ENCODE measurements around the gene DENND1A. TPM values are rescaled to one million over a fixed set of nuclear protein-coding genes. Genes with fewer than 3 reads are reported as not detected.

DENND1A gene
- total and polyA plus RNA-seq, 4 donors: 7.9 to 22.0 (median 13.9) TPM

- Histone ChIP-seq H3K4me3 (ENCODE audit: low read depth in 1 of 3, low read length in 3 of 3) (no peak overlapping the region), H3K36me3 (ENCODE audit: control insufficient read depth in 4 of 4, insufficient read depth in 3 of 4, low read depth in 1 of 4, low read length in 3 of 4) (peaks cover 0 to 6% (median 3%) of the 10 kb centered on the region in 4 donors), H3K4me1 (ENCODE audit: control insufficient read depth in 4 of 4, insufficient read depth in 4 of 4, low read length in 3 of 4) (peaks cover 2 to 11% (median 5%) of the 10 kb centered on the region in 4 donors), H3K27ac (ENCODE audit: low read depth in 1 of 2, low read length in 2 of 2) (no peak overlapping the region), H3K9me3 (ENCODE audit: control insufficient read depth in 4 of 4, low read length in 3 of 4) (no peaks in the 10 kb centered on the region), H3K9ac (ENCODE audit: low read depth in 1 of 2, low read length in 2 of 2) (no peak overlapping the region), H3K27me3 (ENCODE audit: control insufficient read depth in 4 of 4, insufficient read depth in 4 of 4, low read length in 3 of 4) (peaks cover 0 to 3% (median 0%) of the 10 kb centered on the region in 4 donors)
- 58% methylated on average over 10 of the region's 10 CpGs for WGBS
- TF ChIP-seq REST (IDR thresholded peaks at IDR 0.05): no peak
- no peak for TF ChIP-seq TAF1 (conservative IDR thresholded peaks at IDR 0.05)
- no peak for TF ChIP-seq HNF4A (conservative IDR thresholded peaks at IDR 0.05)
- no peak for TF ChIP-seq SP1 (IDR thresholded peaks at IDR 0.05)
- no peak for TF ChIP-seq ATF3 (IDR thresholded peaks at IDR 0.05)
- TF ChIP-seq RAD21 (IDR thresholded peaks at IDR 0.05): no peak
- TF ChIP-seq JUND (IDR thresholded peaks at IDR 0.05): no peak
- no peak for TF ChIP-seq EGR1 (IDR thresholded peaks at IDR 0.05; ENCODE audit: low read depth in 2 of 2)
- TF ChIP-seq ZBTB33 (IDR thresholded peaks at IDR 0.05): no peak
- TF ChIP-seq GABPA (IDR thresholded peaks at IDR 0.05 in 1 of 2, conservative IDR thresholded peaks at IDR 0.05 in 1 of 2): no peak
- no peak for TF ChIP-seq RXRA (IDR thresholded peaks at IDR 0.05)
- no peak for TF ChIP-seq YY1 (IDR thresholded peaks at IDR 0.05)
- TF ChIP-seq FOXA2 (IDR thresholded peaks at IDR 0.05): no peak
- TF ChIP-seq MAX (IDR thresholded peaks at IDR 0.05): no peak
- no peak for DNase-seq (ENCODE audit: low spot score)
These were observed 551.9 kb downstream of the DENND1A start for GRCh38 chr9:123378025-123378424.

GRCh38 chr9:123377211-123377971 lies 552.5 kb downstream of the DENND1A start:
- peaks cover 0 to 3% (median 0%) of the 10 kb centered on the region in 4 donors for H3K27me3 ChIP-seq (ENCODE audit: control insufficient read depth in 4 of 4, insufficient read depth in 4 of 4, low read length in 3 of 4)
- peaks cover 0 to 6% (median under 1%) of the 10 kb centered on the region in 4 donors for H3K36me3 ChIP-seq (ENCODE audit: control insufficient read depth in 4 of 4, insufficient read depth in 3 of 4, low read depth in 1 of 4, low read length in 3 of 4)
- no peak for DNase-seq (ENCODE audit: low spot score)
- 70% methylated on average over 21 of the region's 21 CpGs for WGBS
- no peak overlapping the region for H3K9ac ChIP-seq (ENCODE audit: low read depth in 1 of 2, low read length in 2 of 2)
- no peak overlapping the region for H3K27ac ChIP-seq (ENCODE audit: low read depth in 1 of 2, low read length in 2 of 2)
- no peak overlapping the region for H3K4me3 ChIP-seq (ENCODE audit: low read depth in 1 of 3, low read length in 3 of 3)
- no peaks in the 10 kb centered on the region for H3K9me3 ChIP-seq (ENCODE audit: control insufficient read depth in 4 of 4, low read length in 3 of 4)
- H3K4me1 ChIP-seq (ENCODE audit: control insufficient read depth in 4 of 4, insufficient read depth in 4 of 4, low read length in 3 of 4): peaks cover 2 to 14% (median 5%) of the 10 kb centered on the region in 4 donors
- TF ChIP-seq NR2F2 (IDR thresholded peaks at IDR 0.05) (no peak), JUND (IDR thresholded peaks at IDR 0.05) (no peak), HNF4A (conservative IDR thresholded peaks at IDR 0.05) (no peak), ATF3 (IDR thresholded peaks at IDR 0.05) (no peak), EGR1 (IDR thresholded peaks at IDR 0.05; ENCODE audit: low read depth in 2 of 2) (no peak), RAD21 (IDR thresholded peaks at IDR 0.05) (no peak), MAX (IDR thresholded peaks at IDR 0.05) (no peak), HNF4G (IDR thresholded peaks at IDR 0.05) (no peak), ZBTB33 (IDR thresholded peaks at IDR 0.05) (no peak), YY1 (IDR thresholded peaks at IDR 0.05) (no peak), FOXA2 (IDR thresholded peaks at IDR 0.05) (no peak), RXRA (IDR thresholded peaks at IDR 0.05) (no peak), SP1 (IDR thresholded peaks at IDR 0.05) (no peak), TAF1 (conservative IDR thresholded peaks at IDR 0.05) (no peak), REST (IDR thresholded peaks at IDR 0.05) (no peak)
